KMS-11 (cell line): Measurements from ENCODE around the gene TMEM92.

ENCODE experiments used
- H2AFZ ChIP-seq: fragments of 200-600 bp; sonication (generic); 2 replicates; pipeline ENCODE4 v1.6.1; 2016; ENCODE audit warnings: antibody characterized with exemption, mixed run types, low read depth
- H3K27ac ChIP-seq: fragments of 200-600 bp; sonication (generic); 2 replicates; pipeline ENCODE4 v1.6.1; 2016; ENCODE audit warnings: mild to moderate bottlenecking, mixed run types
- H3K27me3 ChIP-seq: fragments of 200-600 bp; sonication (generic); 2 replicates; pipeline ENCODE4 v1.6.1; 2017; ENCODE audit warnings: mild to moderate bottlenecking, low read depth, mixed run types, moderate library complexity; ENCODE audit not compliant: insufficient read depth
- H3K36me3 ChIP-seq: fragments of 200-600 bp; sonication (generic); 2 replicates; pipeline ENCODE4 v1.6.1; 2017; ENCODE audit warnings: mild to moderate bottlenecking, mixed run types; ENCODE audit not compliant: insufficient read depth
- H3K4me1 ChIP-seq: fragments of 200-600 bp; sonication (generic); 2 replicates; pipeline ENCODE4 v1.6.1; 2016; ENCODE audit warnings: mild to moderate bottlenecking, low read depth, mixed run types; ENCODE audit not compliant: poor library complexity, severe bottlenecking
- H3K4me2 ChIP-seq: fragments of 200-600 bp; sonication (generic); 2 replicates; pipeline ENCODE4 v1.7.0; 2016; ENCODE audit warnings: mild to moderate bottlenecking, mixed run types
- H3K4me3 ChIP-seq: fragments of 200-600 bp; sonication (generic); IDR thresholded peaks from 2 replicates; pipeline ENCODE4 v1.6.1; 2017; ENCODE audit warnings: low read depth, low read length, mixed read lengths; ENCODE audit not compliant: insufficient read depth
- H3K79me2 ChIP-seq: fragments of 200-600 bp; sonication (generic); 2 replicates; pipeline ENCODE4 v1.6.1; 2016; ENCODE audit warnings: low read depth, mixed run types; ENCODE audit not compliant: insufficient read depth
- H3K9ac ChIP-seq: fragments of 200-600 bp; sonication (generic); 2 replicates; pipeline ENCODE4 v1.6.1; 2016; ENCODE audit warnings: mild to moderate bottlenecking, mixed run types
- H4K20me1 ChIP-seq: fragments of 200-600 bp; sonication (generic); 2 replicates; pipeline ENCODE4 v1.6.1; 2016; ENCODE audit warnings: mild to moderate bottlenecking, mixed run types; ENCODE audit not compliant: insufficient read depth
- CTCF ChIP-seq: fragments of 200-600 bp; sonication (generic); conservative IDR thresholded peaks from 2 replicates; pipeline ENCODE4 v1.6.1; 2017; ENCODE audit warnings: low read depth, mild to moderate bottlenecking, antibody characterized with exemption, low read length, moderate library complexity, mixed read lengths

The TMEM92 gene

GRCh38 chr17:50238601-50239280 lies 35.5 kb upstream of the TMEM92 start:
- Histone ChIP-seq H3K9ac (no peak overlapping the region), H3K4me3 (no peak overlapping the region), H3K4me2 (no peak overlapping the region)

GRCh38 chr17:50239937-50240336 lies 34.3 kb upstream of the TMEM92 start:
- no peaks in the 10 kb centered on the region for H3K79me2 ChIP-seq
- no peaks in the 10 kb centered on the region; the same call in 1 of the 2 replicates for H3K27me3 ChIP-seq
- H3K4me2 ChIP-seq, result no peak overlapping the region
- H3K27ac ChIP-seq, result no peak overlapping the region
- TF ChIP-seq CTCF, result no peak
- H4K20me1 ChIP-seq, result no peaks in the 10 kb centered on the region
- H2AFZ ChIP-seq, result no peak overlapping the region
- H3K4me1 ChIP-seq, result no peaks in the 10 kb centered on the region
- no peak overlapping the region for H3K9ac ChIP-seq
- no peak overlapping the region for H3K4me3 ChIP-seq
- no peaks in the 10 kb centered on the region for H3K36me3 ChIP-seq

More at GRCh38 chr17:50238601-50239280, 35.5 kb upstream of the TMEM92 start:
- no peak overlapping the region for H3K27ac ChIP-seq
- no peaks in the 10 kb centered on the region for H3K36me3 ChIP-seq
- H2AFZ ChIP-seq, result no peak overlapping the region
- no peaks in the 10 kb centered on the region for H3K4me1 ChIP-seq
- no peak for TF ChIP-seq CTCF
- H4K20me1 ChIP-seq, result no peaks in the 10 kb centered on the region
- H3K79me2 ChIP-seq, result no peaks in the 10 kb centered on the region
- H3K27me3 ChIP-seq, result no peaks in the 10 kb centered on the region

GRCh38 chr17:50240851-50241250 lies 33.4 kb upstream of the TMEM92 start:
- H3K4me1 ChIP-seq, result no peaks in the 10 kb centered on the region
- no peak overlapping the region for H3K4me2 ChIP-seq
- no peaks in the 10 kb centered on the region for H4K20me1 ChIP-seq
- no peaks in the 10 kb centered on the region for H3K79me2 ChIP-seq
- H3K36me3 ChIP-seq, result no peaks in the 10 kb centered on the region
- H3K27me3 ChIP-seq, result no peaks in the 10 kb centered on the region; the same call in 1 of the 2 replicates
- no peak overlapping the region for H2AFZ ChIP-seq
- H3K9ac ChIP-seq, result no peak overlapping the region
- H3K27ac ChIP-seq, result no peak overlapping the region
- H3K4me3 ChIP-seq, result no peak overlapping the region
- TF ChIP-seq CTCF, result no peak

GRCh38 chr17:50241431-50241830 lies 32.8 kb upstream of the TMEM92 start:
- Histone ChIP-seq H3K4me2 (no peak overlapping the region), H3K79me2 (no peaks in the 10 kb centered on the region), H3K4me1 (no peaks in the 10 kb centered on the region), H4K20me1 (no peaks in the 10 kb centered on the region), H3K36me3 (no peaks in the 10 kb centered on the region), H2AFZ (no peak overlapping the region), H3K27ac (no peak overlapping the region), H3K27me3 (no peaks in the 10 kb centered on the region; the same call in 1 of the 2 replicates), H3K9ac (no peak overlapping the region), H3K4me3 (no peak overlapping the region)
- no peak for TF ChIP-seq CTCF
